H9 (cell line): ENCODE data around the gene TATDN2. TPM values are rescaled to one million over a fixed set of nuclear protein-coding genes. Genes with fewer than 3 reads are reported as not detected.
A peak's percentile ranks its signal among the peaks of the same experiment; 100 is the strongest.

ENCODE experiments used
- DNase-seq: peaks from one replicate; pipeline ENCODE4 v3.0.0-alpha.2; 2017
- H2AFZ ChIP-seq: one replicate; pipeline ENCODE4 v1.6.1; 2013; ENCODE audit warnings: mild to moderate bottlenecking, low read length, control low read depth, moderate library complexity
- H2AK5ac ChIP-seq: 2 replicates; pipeline ENCODE4 v1.6.1; 2013; ENCODE audit warnings: low read length, control low read depth, mixed read lengths; ENCODE audit not compliant: insufficient read length
- H2BK120ac ChIP-seq: one replicate; pipeline ENCODE4 v1.6.1; 2013; ENCODE audit warnings: low read depth, mild to moderate bottlenecking, low read length, control low read depth, inconsistent platforms; ENCODE audit not compliant: poor library complexity, severe bottlenecking
- H2BK12ac ChIP-seq: 2 replicates; pipeline ENCODE4 v1.6.1; 2013; ENCODE audit warnings: low read length, control low read depth, mixed read lengths, low read depth; ENCODE audit not compliant: insufficient read length
- H2BK15ac ChIP-seq: 2 replicates; pipeline ENCODE4 v1.6.1; 2013; ENCODE audit warnings: low read depth, low read length, control low read depth
- H2BK20ac ChIP-seq: one replicate; pipeline ENCODE4 v1.6.1; 2013; ENCODE audit warnings: low read depth, mild to moderate bottlenecking, low read length, control low read depth, inconsistent platforms; ENCODE audit not compliant: poor library complexity, severe bottlenecking
- H2BK5ac ChIP-seq: 2 replicates; pipeline ENCODE4 v1.6.1; 2013; ENCODE audit warnings: low read length, control low read depth, mixed read lengths; ENCODE audit not compliant: insufficient read length
- H3K14ac ChIP-seq: 2 replicates; pipeline ENCODE4 v1.6.1; 2013; ENCODE audit warnings: low read length, control low read depth; ENCODE audit not compliant: insufficient read depth
- H3K18ac ChIP-seq: 2 replicates; pipeline ENCODE4 v1.6.1; 2013; ENCODE audit warnings: low read depth, mild to moderate bottlenecking, mixed read lengths, low read length, control low read depth; ENCODE audit not compliant: insufficient read length
- H3K23ac ChIP-seq: 2 replicates; pipeline ENCODE4 v1.6.1; 2013; ENCODE audit warnings: low read length, control low read depth, mixed read lengths, low read depth; ENCODE audit not compliant: insufficient read length
- H3K23me2 ChIP-seq: 2 replicates; pipeline ENCODE4 v1.6.1; 2013; ENCODE audit warnings: low read depth, mild to moderate bottlenecking, mixed read lengths, low read length, control low read depth; ENCODE audit not compliant: insufficient read length, poor library complexity, severe bottlenecking
- H3K27ac ChIP-seq: 2 replicates; pipeline ENCODE4 v1.5.1; 2013; ENCODE audit warnings: low read length, control low read depth, mixed read lengths, low read depth; ENCODE audit not compliant: insufficient read length
- H3K27me3 ChIP-seq: 2 replicates; pipeline ENCODE4 v1.6.1; 2013; ENCODE audit warnings: low read length, control low read depth, inconsistent platforms; ENCODE audit not compliant: insufficient read depth
- H3K4ac ChIP-seq: 2 replicates; pipeline ENCODE4 v1.6.1; 2013; ENCODE audit warnings: low read depth, mild to moderate bottlenecking, control low read depth, inconsistent platforms, low read length, moderate library complexity
- H3K4me1 ChIP-seq: 2 replicates; pipeline ENCODE4 v1.6.1; 2013; ENCODE audit warnings: low read length, control low read depth, inconsistent platforms; ENCODE audit not compliant: insufficient read depth
- H3K4me2 ChIP-seq: 2 replicates; pipeline ENCODE4 v1.6.1; 2013; ENCODE audit warnings: low read length, control low read depth, mixed read lengths; ENCODE audit not compliant: insufficient read length, insufficient read depth
- H3K56ac ChIP-seq: 2 replicates; pipeline ENCODE4 v1.6.1; 2013; ENCODE audit warnings: low read depth, mild to moderate bottlenecking, mixed read lengths, low read length, control low read depth; ENCODE audit not compliant: insufficient read length
- H3K79me1 ChIP-seq: 2 replicates; pipeline ENCODE4 v1.6.1; 2013; ENCODE audit warnings: low read depth, mild to moderate bottlenecking, moderate library complexity, low read length, control low read depth, inconsistent platforms; ENCODE audit not compliant: insufficient read depth, poor library complexity, severe bottlenecking
- H3K79me2 ChIP-seq: 2 replicates; pipeline ENCODE4 v1.6.1; 2013; ENCODE audit warnings: low read length, control low read depth, inconsistent platforms; ENCODE audit not compliant: insufficient read depth
- H3K9ac ChIP-seq: 2 replicates; pipeline ENCODE4 v1.6.1; 2013; ENCODE audit warnings: low read length, control low read depth, mixed read lengths; ENCODE audit not compliant: insufficient read length; ENCODE audit errors: extremely low read depth
- H3K9me3 ChIP-seq: one replicate; pipeline ENCODE4 v1.6.1; 2013; ENCODE audit warnings: low read depth, low read length, inconsistent platforms; ENCODE audit not compliant: control insufficient read depth
- H3T11ph ChIP-seq: one replicate; pipeline ENCODE4 v1.6.1; 2013; ENCODE audit warnings: mild to moderate bottlenecking, low read length, control low read depth, inconsistent platforms
- H4K20me1 ChIP-seq: one replicate; pipeline ENCODE4 v1.6.1; 2013; ENCODE audit not compliant: control insufficient read depth, insufficient read length, insufficient read depth
- H4K5ac ChIP-seq: 2 replicates; pipeline ENCODE4 v1.6.1; 2013; ENCODE audit warnings: low read depth, mild to moderate bottlenecking, mixed read lengths, low read length, control low read depth; ENCODE audit not compliant: insufficient read length
- H4K8ac ChIP-seq: replicated peaks from 2 replicates; pipeline ENCODE4 v1.6.1; 2013; ENCODE audit warnings: low read length, control low read depth, mixed read lengths, low read depth; ENCODE audit not compliant: insufficient read length
- H4K91ac ChIP-seq: 2 replicates; pipeline ENCODE4 v1.6.1; 2013; ENCODE audit warnings: low read depth, mild to moderate bottlenecking, moderate library complexity, mixed read lengths, low read length, control low read depth; ENCODE audit not compliant: insufficient read length
- H3K27ac Mint-ChIP-seq, 3 experiments: 2 replicates in 2 of 3; 3 replicates in 1 of 3; pipeline ENCODE4 v1.8.0; 2020 to 2021; ENCODE audit warnings: mixed read lengths in 3 of 3, mild to moderate bottlenecking in 1 of 3, moderate library complexity in 1 of 3
- H3K27me3 Mint-ChIP-seq: 2 replicates; pipeline ENCODE4 v1.8.0; 2021; ENCODE audit warnings: low read depth, mild to moderate bottlenecking, moderate library complexity, mixed read lengths
- H3K36me3 Mint-ChIP-seq, 3 experiments: 2 replicates in 2 of 3; 3 replicates in 1 of 3; pipeline ENCODE4 v1.8.0; 2020 to 2021; ENCODE audit warnings: low read depth in 3 of 3, mixed read lengths in 3 of 3; ENCODE audit not compliant: insufficient read depth in 1 of 3
- H3K4me1 Mint-ChIP-seq, 2 experiments: 2 replicates each; pipeline ENCODE4 v1.8.0; 2020; ENCODE audit warnings: mixed read lengths in 2 of 2
- H3K4me3 Mint-ChIP-seq, 2 experiments: 2 replicates in 1 of 2; 3 replicates in 1 of 2; pipeline ENCODE4 v1.8.0; 2020 to 2021; ENCODE audit warnings: mild to moderate bottlenecking in 2 of 2, mixed read lengths in 2 of 2, moderate library complexity in 1 of 2
- H3K9me3 Mint-ChIP-seq, 2 experiments: 2 replicates in 1 of 2; 3 replicates in 1 of 2; pipeline ENCODE4 v1.8.0; 2020; ENCODE audit warnings: mild to moderate bottlenecking in 2 of 2, mixed read lengths in 2 of 2, moderate library complexity in 1 of 2
- WGBS: extraction: QIAGEN DNeasy Blood & Tissue Kit; methylation state at CpG from one replicate; pipeline ENCODE4 v1.1.7; 2013; ENCODE audit warnings: missing lambda C conversion rate, low lambda C conversion rate, mixed read lengths; ENCODE audit not compliant: insufficient read length; ENCODE audit errors: extremely low coverage; 5-methylcytosine and 5-hydroxymethylcytosine counted together
- total RNA-seq: library from RNA; stranded (reverse); gene quantifications from 2 replicates; pipeline ENCODE4 v1.2.1, GENCODE V29; 2021
- TF ChIP-seq, protein P1 (sequence below): fragments of 200-600 bp; sonication (generic); conservative IDR thresholded peaks from 3 replicates; pipeline ENCODE4 v1.8.0; 2021; ENCODE audit warnings: antibody characterized with exemption, mild to moderate bottlenecking

Gene TATDN2
- total RNA-seq, 1 experiment from 2014 or later = 34.4 TPM

DNA sequence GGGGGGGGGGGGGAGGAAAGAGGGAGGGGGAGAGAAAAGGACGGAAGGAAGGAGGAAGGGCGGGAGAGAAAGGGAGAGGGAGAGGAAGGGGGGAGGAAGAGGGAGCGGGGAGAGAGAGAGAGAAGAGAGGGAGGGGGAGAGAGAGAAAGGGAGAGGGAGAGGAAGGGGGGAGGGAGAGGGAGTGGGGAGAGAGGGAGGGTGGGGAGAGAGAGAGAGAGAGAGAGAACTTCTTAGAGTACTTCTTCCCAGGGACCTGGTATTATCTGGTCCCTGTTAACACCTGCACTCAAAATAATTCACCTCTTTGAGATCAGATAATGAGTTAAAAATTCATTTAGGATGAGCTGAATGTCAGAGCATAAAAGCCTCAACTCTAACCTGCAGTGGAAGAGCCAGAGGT lies 71.5 kb downstream of the TATDN2 start:
- H3K56ac ChIP-seq = no peak overlapping the region
- Mint-ChIP-seq H3K36me3 (peaks cover 12 to 37% (median 29%) of the 10 kb centered on the region in 3 experiments; a peak in 6 of 7 replicates), H3K4me1 (peaks cover 0 to 8% of the 10 kb centered on the region in 2 experiments; a peak in 3 of 4 replicates), H3K27me3 (peaks cover 3% of the 10 kb centered on the region; the same call in 1 of the 2 replicates), H3K9me3 (no peaks in the 10 kb centered on the region), H3K4me3 (peak overlapping the region; percentile 97 to 98), H3K27ac (peak overlapping the region in 2 of 3 experiments; percentile 91 to 98; a peak in 2 of 7 replicates)
- no peaks in the 10 kb centered on the region for H4K20me1 ChIP-seq
- H4K8ac ChIP-seq = no peak overlapping the region
- no peak overlapping the region for H3K23ac ChIP-seq
- DNase-seq = no peak
- no peak overlapping the region for H4K91ac ChIP-seq
- no peak overlapping the region for H3T11ph ChIP-seq
- peak overlapping the region; percentile 88 for H3K9ac ChIP-seq
- H4K5ac ChIP-seq = no peak overlapping the region
- no peak overlapping the region for H3K14ac ChIP-seq
- H2AK5ac ChIP-seq = no peak overlapping the region
- no peaks in the 10 kb centered on the region for H3K4me1 ChIP-seq
- no peak overlapping the region for H2BK120ac ChIP-seq
- H3K79me1 ChIP-seq = no peaks in the 10 kb centered on the region
- no CpG with 5 or more reads among the region's 3 CpGs for WGBS
- H2BK12ac ChIP-seq = no peak overlapping the region
- peaks cover 12% of the 10 kb centered on the region for H3K79me2 ChIP-seq
- no peak overlapping the region for H2AFZ ChIP-seq
- no peaks in the 10 kb centered on the region for H3K27me3 ChIP-seq
- no peak overlapping the region for H2BK15ac ChIP-seq
- H3K23me2 ChIP-seq = peaks cover 5% of the 10 kb centered on the region
- H3K9me3 ChIP-seq = no peaks in the 10 kb centered on the region
- no peak overlapping the region for H3K4ac ChIP-seq
- H3K4me2 ChIP-seq = peak overlapping the region; percentile 97
- H2BK20ac ChIP-seq = no peak overlapping the region
- TF ChIP-seq, protein P1, sequence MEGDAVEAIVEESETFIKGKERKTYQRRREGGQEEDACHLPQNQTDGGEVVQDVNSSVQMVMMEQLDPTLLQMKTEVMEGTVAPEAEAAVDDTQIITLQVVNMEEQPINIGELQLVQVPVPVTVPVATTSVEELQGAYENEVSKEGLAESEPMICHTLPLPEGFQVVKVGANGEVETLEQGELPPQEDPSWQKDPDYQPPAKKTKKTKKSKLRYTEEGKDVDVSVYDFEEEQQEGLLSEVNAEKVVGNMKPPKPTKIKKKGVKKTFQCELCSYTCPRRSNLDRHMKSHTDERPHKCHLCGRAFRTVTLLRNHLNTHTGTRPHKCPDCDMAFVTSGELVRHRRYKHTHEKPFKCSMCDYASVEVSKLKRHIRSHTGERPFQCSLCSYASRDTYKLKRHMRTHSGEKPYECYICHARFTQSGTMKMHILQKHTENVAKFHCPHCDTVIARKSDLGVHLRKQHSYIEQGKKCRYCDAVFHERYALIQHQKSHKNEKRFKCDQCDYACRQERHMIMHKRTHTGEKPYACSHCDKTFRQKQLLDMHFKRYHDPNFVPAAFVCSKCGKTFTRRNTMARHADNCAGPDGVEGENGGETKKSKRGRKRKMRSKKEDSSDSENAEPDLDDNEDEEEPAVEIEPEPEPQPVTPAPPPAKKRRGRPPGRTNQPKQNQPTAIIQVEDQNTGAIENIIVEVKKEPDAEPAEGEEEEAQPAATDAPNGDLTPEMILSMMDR = no peak
- H3K27ac ChIP-seq = no peak overlapping the region
- H2BK5ac ChIP-seq = no peak overlapping the region
- no peak overlapping the region for H3K18ac ChIP-seq
